Activated CD4-positive, alpha-beta memory T cell treated with anti-CD3 and anti-CD28 coated beads, Interleukin-2, amount 10 ng/mL, durations not matched to agents 7 days and 5 days (primary cell): ENCODE measurements around the gene TRIM45. TPM values are rescaled to one million over a fixed set of nuclear protein-coding genes. Genes with fewer than 3 reads are reported as not detected.
"Not testable (repeated sequence)": the region's sequence is repeated elsewhere in the genome, so short reads cannot be mapped to it uniquely, and the experiment has no call there.

Experiments
- CTCF ChIA-PET: fragments of 350-600 bp; sonication (Branson Sonifier 250); formaldehyde crosslinking; loops from one replicate; lab custom pipeline; 2021; ENCODE audit warnings: antibody characterized with exemption, inconsistent platforms; lab: Charles Lee
- POLR2A ChIA-PET: fragments of 350-600 bp; sonication (Branson Sonifier 250); formaldehyde crosslinking; loops from one replicate; lab custom pipeline; 2021; ENCODE audit warnings: antibody characterized with exemption; lab: Charles Lee
- DNase-seq: peaks from one replicate; pipeline ENCODE4 v3.0.0-alpha.2; 2020
- H3K27ac Mint-ChIP-seq: one replicate; pipeline ENCODE4 v1.8.0; 2021; ENCODE audit warnings: mild to moderate bottlenecking, mixed read lengths
- H3K27me3 Mint-ChIP-seq: one replicate; pipeline ENCODE4 v1.8.0; 2021; ENCODE audit warnings: mixed read lengths
- H3K36me3 Mint-ChIP-seq: one replicate; pipeline ENCODE4 v1.8.0; 2021; ENCODE audit warnings: low read depth, mixed read lengths
- H3K4me1 Mint-ChIP-seq: one replicate; pipeline ENCODE4 v1.8.0; 2021; ENCODE audit warnings: mixed read lengths
- H3K4me3 Mint-ChIP-seq: one replicate; pipeline ENCODE4 v1.8.0; 2021; ENCODE audit warnings: mild to moderate bottlenecking, mixed read lengths
- H3K9me3 Mint-ChIP-seq: one replicate; pipeline ENCODE4 v1.8.0; 2021; ENCODE audit warnings: mixed read lengths
- total RNA-seq, 2 experiments: library from RNA; stranded (reverse); gene quantifications; one replicate each; pipeline ENCODE4 v1.2.3, GENCODE V29; 2021

TRIM45 gene
- total RNA-seq, 2 experiments from 2014 or later, result 0.55 to 0.78 TPM

GRCh38 chr1:117110774-117111173, 10.8 kb downstream of the TRIM45 start:
- CTCF ChIA-PET, result interaction anchor here (0.9 to 2.6 kb wide), 3 partner anchors 15 to 18 kb away, joined by 3 to 11 read pairs (median 4); no protein-coding TSS in a partner anchor
- POLR2A ChIA-PET, result interaction anchor here (0.7 to 2.5 kb wide), 2 partner anchors 9 to 12 kb away, joined by 3 to 11 read pairs; no protein-coding TSS in a partner anchor
- Mint-ChIP-seq H3K4me1 (peaks cover 19% of the 10 kb centered on the region), H3K9me3 (no peaks in the 10 kb centered on the region), H3K36me3 (peaks cover 24% of the 10 kb centered on the region), H3K27ac (no peak overlapping the region), H3K4me3 (no peak overlapping the region), H3K27me3 (no peaks in the 10 kb centered on the region)
- no peak for DNase-seq

GRCh38 chr1:117107364-117107763, 14.2 kb downstream of the TRIM45 start:
- no peaks in the 10 kb centered on the region for H3K27me3 Mint-ChIP-seq
- ChIA-PET POLR2A (no interaction called here), CTCF (interaction anchor here (0.8 to 1.5 kb wide), 3 partner anchors 13 to 20 kb away, joined by 3 to 4 read pairs (median 4); no protein-coding TSS in a partner anchor)
- H3K9me3 Mint-ChIP-seq, result no peaks in the 10 kb centered on the region
- no peak overlapping the region for H3K4me3 Mint-ChIP-seq
- peaks cover 19% of the 10 kb centered on the region for H3K4me1 Mint-ChIP-seq
- H3K27ac Mint-ChIP-seq, result no peak overlapping the region
- no peak for DNase-seq
- H3K36me3 Mint-ChIP-seq, result peaks cover 51% of the 10 kb centered on the region

- peaks cover 19% of the 10 kb centered on the region for H3K4me1 Mint-ChIP-seq
- ChIA-PET CTCF (interaction anchor here (0.7 to 1.0 kb wide), 3 partner anchors 12 to 22 kb away, joined by 3 to 4 read pairs (median 3); no protein-coding TSS in a partner anchor), POLR2A (interaction anchor here (0.8 kb wide), 1 partner anchor 10 kb away, joined by 3 read pairs; no protein-coding TSS in a partner anchor)
- no peaks in the 10 kb centered on the region for H3K27me3 Mint-ChIP-seq
- H3K27ac Mint-ChIP-seq, result no peak overlapping the region
- no peaks in the 10 kb centered on the region for H3K9me3 Mint-ChIP-seq
- DNase-seq, result no peak
- no peak overlapping the region for H3K4me3 Mint-ChIP-seq
- peaks cover 55% of the 10 kb centered on the region for H3K36me3 Mint-ChIP-seq
These were observed 15.1 kb downstream of the TRIM45 start for GRCh38 chr1:117106478-117106877.

DNA sequence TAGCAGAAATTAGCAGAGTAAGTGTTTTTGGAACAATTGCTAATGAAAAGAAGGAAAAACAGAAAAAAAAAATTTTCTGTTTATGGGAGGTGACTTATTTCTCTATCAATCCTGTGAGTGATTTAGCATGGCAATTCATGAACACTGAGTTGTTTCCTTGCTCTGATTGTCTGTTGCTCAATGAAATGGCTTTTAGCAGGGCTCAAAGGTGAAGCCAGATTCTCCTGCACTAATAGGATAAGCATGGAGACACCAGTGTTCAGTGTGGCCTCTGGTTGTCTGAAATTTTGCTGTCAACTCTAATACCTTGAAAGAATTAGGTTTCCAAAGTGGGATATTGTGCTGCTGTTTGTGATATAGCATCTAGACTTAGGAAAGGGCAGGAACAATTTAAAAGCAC, 15.8 kb downstream of the TRIM45 start:
- no peaks in the 10 kb centered on the region for H3K9me3 Mint-ChIP-seq
- POLR2A ChIA-PET, result no interaction called here
- peaks cover 19% of the 10 kb centered on the region for H3K4me1 Mint-ChIP-seq
- CTCF ChIA-PET, result no interaction called here
- H3K27ac Mint-ChIP-seq, result no peak overlapping the region
- H3K27me3 Mint-ChIP-seq, result no peaks in the 10 kb centered on the region
- DNase-seq, result no peak
- peaks cover 63% of the 10 kb centered on the region for H3K36me3 Mint-ChIP-seq
- no peak overlapping the region for H3K4me3 Mint-ChIP-seq

- Mint-ChIP-seq H3K4me1 (peaks cover 16% of the 10 kb centered on the region), H3K36me3 (peaks cover 70% of the 10 kb centered on the region), H3K27ac (no peak overlapping the region), H3K9me3 (no peaks in the 10 kb centered on the region), H3K4me3 (no peak overlapping the region), H3K27me3 (no peaks in the 10 kb centered on the region)
- DNase-seq, result no peak
- ChIA-PET POLR2A (no interaction called here), CTCF (no interaction called here)
These were observed 16.6 kb downstream of the TRIM45 start for GRCh38 chr1:117104986-117105385.

DNA sequence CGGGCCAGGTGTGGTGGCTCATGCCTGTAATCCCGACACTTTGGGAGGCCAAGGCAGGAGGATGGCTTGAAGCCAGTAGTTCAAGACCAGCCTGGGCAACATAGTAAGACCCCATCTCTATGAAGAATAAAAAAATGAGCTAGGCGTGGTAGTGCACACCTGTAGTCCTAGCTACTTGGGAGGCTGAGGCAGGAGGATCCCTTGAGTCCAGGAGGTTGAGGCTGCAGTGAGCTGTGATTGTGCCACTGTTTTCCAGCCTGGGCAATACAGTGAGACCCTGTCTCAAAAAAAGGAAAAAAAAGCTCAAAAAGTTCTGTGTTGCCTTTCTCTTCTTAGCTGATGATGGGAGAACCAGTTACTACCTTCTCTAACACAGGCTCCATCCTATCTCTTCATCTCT, 19.7 kb downstream of the TRIM45 start:
- peaks cover 80% of the 10 kb centered on the region for H3K36me3 Mint-ChIP-seq

DNA sequence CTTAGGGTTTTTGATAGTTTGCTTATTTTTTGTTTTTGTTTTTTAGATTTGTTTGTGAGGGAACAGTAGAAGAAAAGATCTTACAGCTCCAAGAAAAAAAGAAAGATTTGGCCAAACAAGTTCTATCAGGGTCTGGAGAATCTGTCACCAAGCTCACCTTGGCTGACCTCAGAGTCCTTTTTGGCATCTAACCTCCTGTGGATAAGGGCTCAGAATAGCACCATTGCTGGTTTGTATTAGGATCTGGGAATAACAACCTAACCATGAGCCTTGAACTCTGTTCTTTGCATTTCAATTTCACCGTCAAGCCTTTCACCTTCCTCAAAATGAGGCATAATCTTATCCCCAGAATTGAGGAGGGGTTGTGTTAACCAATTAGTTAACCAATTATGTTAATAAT, 20.2 kb downstream of the TRIM45 start:
- H3K9me3 Mint-ChIP-seq, result no peaks in the 10 kb centered on the region
- DNase-seq, result no peak
- POLR2A ChIA-PET, result no interaction called here
- H3K4me1 Mint-ChIP-seq, result peaks cover under 1% of the 10 kb centered on the region
- H3K36me3 Mint-ChIP-seq, result peaks cover 79% of the 10 kb centered on the region
- H3K4me3 Mint-ChIP-seq, result no peak overlapping the region
- no peaks in the 10 kb centered on the region for H3K27me3 Mint-ChIP-seq
- H3K27ac Mint-ChIP-seq, result no peak overlapping the region
- CTCF ChIA-PET, result interaction anchor here (1.0 kb wide), 1 partner anchor 21 kb away, joined by 3 read pairs; no protein-coding TSS in a partner anchor

More for the DNA sequence above, 19.7 kb downstream of the TRIM45 start:
- POLR2A ChIA-PET, H3K27me3 Mint-ChIP-seq, H3K9me3 Mint-ChIP-seq, H3K4me3 Mint-ChIP-seq, H3K27ac Mint-ChIP-seq, H3K4me1 Mint-ChIP-seq, DNase-seq: not testable (repeated sequence)
- CTCF ChIA-PET, result interaction anchor here (1.0 kb wide), 1 partner anchor 20 kb away, joined by 3 read pairs; no protein-coding TSS in a partner anchor

DNA sequence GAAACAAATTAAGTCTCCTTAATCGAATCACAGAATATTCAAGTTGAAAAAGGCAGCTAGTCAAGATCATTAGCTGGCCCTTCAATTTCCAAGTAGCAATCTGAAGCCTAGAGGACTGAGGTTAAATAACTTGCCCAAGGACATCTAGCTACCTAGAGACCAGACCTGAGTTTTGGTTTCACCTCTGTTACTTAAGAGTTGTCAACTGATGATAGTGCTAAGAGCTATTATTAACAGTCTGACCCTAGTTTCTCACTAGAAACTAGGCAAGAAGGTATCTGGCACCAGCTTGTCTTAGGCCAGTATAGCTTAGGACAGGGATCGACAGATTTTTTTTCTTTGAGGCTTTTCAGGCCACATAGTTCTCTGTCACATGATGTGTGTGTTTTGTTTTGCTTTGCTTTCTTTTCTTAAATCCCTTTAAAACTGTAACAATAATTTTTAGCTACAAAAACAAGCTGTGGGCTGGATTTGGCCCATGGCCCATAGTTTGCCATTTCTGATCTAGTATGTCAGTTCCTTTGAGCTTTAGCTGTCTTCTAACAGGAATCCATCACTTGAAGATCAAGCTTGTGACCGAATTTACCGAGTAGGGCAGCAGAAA, 23.2 kb downstream of the TRIM45 start:
- no peak overlapping the region for H3K4me3 Mint-ChIP-seq
- POLR2A ChIA-PET, result interaction anchor here (0.8 to 1.2 kb wide), 3 partner anchors 13 to 38 kb away, joined by 3 to 4 read pairs (median 3); partner anchors contain the start of gene TTF2
- no peak overlapping the region for H3K27ac Mint-ChIP-seq
- no peaks in the 10 kb centered on the region for H3K27me3 Mint-ChIP-seq
- CTCF ChIA-PET, result no interaction called here
- H3K9me3 Mint-ChIP-seq, result no peaks in the 10 kb centered on the region
- peaks cover 70% of the 10 kb centered on the region for H3K36me3 Mint-ChIP-seq
- peaks cover 10% of the 10 kb centered on the region for H3K4me1 Mint-ChIP-seq
- no peak for DNase-seq

- Mint-ChIP-seq H3K27me3 (no peaks in the 10 kb centered on the region), H3K27ac (no peak overlapping the region), H3K36me3 (peaks cover 73% of the 10 kb centered on the region), H3K4me1 (peaks cover 18% of the 10 kb centered on the region), H3K9me3 (no peaks in the 10 kb centered on the region), H3K4me3 (no peak overlapping the region)
- no peak for DNase-seq
- ChIA-PET POLR2A (no interaction called here), CTCF (interaction anchor here (1.7 kb wide), 1 partner anchor 26 kb away, joined by 3 read pairs; no protein-coding TSS in a partner anchor)
These were observed 24.1 kb downstream of the TRIM45 start for GRCh38 chr1:117097443-117097842.

GRCh38 chr1:117096951-117097408, 24.6 kb downstream of the TRIM45 start:
- H3K27ac Mint-ChIP-seq, result no peak overlapping the region
- H3K4me3 Mint-ChIP-seq, result no peak overlapping the region
- H3K27me3 Mint-ChIP-seq, result no peaks in the 10 kb centered on the region
- H3K36me3 Mint-ChIP-seq, result peaks cover 72% of the 10 kb centered on the region
- peaks cover 19% of the 10 kb centered on the region for H3K4me1 Mint-ChIP-seq
- CTCF ChIA-PET, result interaction anchor here (1.6 to 1.7 kb wide), 2 partner anchors 14 to 25 kb away, joined by 3 to 4 read pairs; no protein-coding TSS in a partner anchor
- no peaks in the 10 kb centered on the region for H3K9me3 Mint-ChIP-seq
- POLR2A ChIA-PET, result no interaction called here
- DNase-seq, result no peak

GRCh38 chr1:117094841-117095604, 26.5 kb downstream of the TRIM45 start:
- Mint-ChIP-seq H3K36me3 (peaks cover 76% of the 10 kb centered on the region), H3K9me3 (no peaks in the 10 kb centered on the region), H3K27me3 (no peaks in the 10 kb centered on the region), H3K4me3 (no peak overlapping the region), H3K27ac (no peak overlapping the region), H3K4me1 (peaks cover 19% of the 10 kb centered on the region)
- no peak for DNase-seq
- ChIA-PET POLR2A (interaction anchor here (1.2 to 4.0 kb wide), 2 partner anchors 12 to 35 kb away, joined by 3 to 30 read pairs; partner anchors contain the start of gene TTF2), CTCF (interaction anchor here (1.2 to 2.6 kb wide), 5 partner anchors 16 to 521 kb away, joined by 4 to 9 read pairs (median 6); partner anchors contain the start of gene TTF2)

GRCh38 chr1:117093870-117094621, 27.5 kb downstream of the TRIM45 start:
- H3K27ac Mint-ChIP-seq, result peak overlapping the region; percentile 15
- no peaks in the 10 kb centered on the region for H3K9me3 Mint-ChIP-seq
- DNase-seq, result peak; percentile 55
- peaks cover 19% of the 10 kb centered on the region for H3K4me1 Mint-ChIP-seq
- no peaks in the 10 kb centered on the region for H3K27me3 Mint-ChIP-seq
- ChIA-PET CTCF (interaction anchor here (0.5 to 2.7 kb wide), 12 partner anchors 12 to 676 kb away, joined by 3 to 22 read pairs (median 4); partner anchors contain the start of genes CD2 and TTF2), POLR2A (interaction anchor here (0.9 to 4.0 kb wide), 5 partner anchors 11 to 34 kb away, joined by 3 to 30 read pairs (median 4); partner anchors contain the start of gene TTF2)
- no peak overlapping the region for H3K4me3 Mint-ChIP-seq
- peaks cover 71% of the 10 kb centered on the region for H3K36me3 Mint-ChIP-seq
